Measurements from ENCODE around the gene CCDC134. TPM values are rescaled to one million over a fixed set of nuclear protein-coding genes. Genes with fewer than 3 reads are reported as not detected.

The CCDC134 gene
- total and polyA plus RNA-seq, 9 of the 15 experiments (the other 6 are each of a cell fraction or from before 2014, with no cell fraction given) = 0.56 to 11.9 (median 5.3) TPM

DNA sequence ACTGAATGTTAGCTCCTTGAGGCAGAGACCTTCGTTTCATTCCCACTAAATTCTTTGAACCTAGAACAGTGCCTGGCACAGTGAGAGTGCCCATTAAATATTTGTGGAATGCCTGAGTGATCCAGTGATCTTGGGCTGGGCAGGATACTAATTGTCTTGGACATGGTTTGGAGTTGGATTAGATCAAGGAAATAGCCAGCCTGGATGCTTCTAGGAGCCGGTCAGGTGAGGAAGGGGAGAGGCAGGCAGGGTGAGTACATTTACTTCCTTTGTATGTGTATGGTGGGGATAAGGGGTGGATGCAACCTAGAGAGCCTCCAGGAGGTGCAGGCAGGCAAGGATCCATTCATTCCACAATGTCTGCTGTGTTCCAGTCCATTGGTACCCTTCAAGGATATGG lies 36.1 kb downstream of the CCDC134 start:
- FAIRE-seq (no peak), DNase-seq (ENCODE audit: extremely low read depth in 1 of 4, low spot score in 3 of 4) (no peak), ATAC-seq (no peak)
- BruUV-seq (replicated peaks) = no TSS peak
- Histone ChIP-seq H3K79me2 (ENCODE audit: control insufficient read depth, insufficient read depth, low read length) (peaks cover 87% of the 10 kb centered on the region), H3K9me3 (replicated peaks; ENCODE audit: control insufficient read depth, insufficient read depth, low read depth, low read length) (no peaks in the 10 kb centered on the region; the same call in 1 of the 2 replicates), H3K27ac (ENCODE audit: extremely low read depth, low read depth, low read length) (peak overlapping the region; percentile 40; the same call in 1 of the 3 replicates), H3K4me1 (replicated peaks in 1 of 2; ENCODE audit: control insufficient read depth in 2 of 2, insufficient read depth in 2 of 2, low read length in 2 of 2) (peaks cover 17 to 46% of the 10 kb centered on the region in 2 experiments), H3K36me3 (ENCODE audit: control insufficient read depth, insufficient read depth, low read length) (peaks cover 60% of the 10 kb centered on the region), H3K27me3 (ENCODE audit: control insufficient read depth in 2 of 2, insufficient read depth in 2 of 2, low read length in 2 of 2) (no peaks in the 10 kb centered on the region), H4K20me1 (replicated peaks; ENCODE audit: control insufficient read depth, insufficient read depth, low read length) (peaks cover 24% of the 10 kb centered on the region), H3K4me2 (ENCODE audit: insufficient read depth, low read length) (no peak overlapping the region; the same call in 1 of the 2 replicates), H2AFZ (ENCODE audit: low read depth, low read length) (no peak overlapping the region), H3K4me3 (no peak overlapping the region), H3K9ac (ENCODE audit: insufficient read depth in 1 of 2, low read depth in 2 of 2, low read length in 2 of 2) (no peak overlapping the region; a peak in 1 of 4 replicates), H3K9me1 (ENCODE audit: control insufficient read depth, insufficient read depth, low read length) (peaks cover 16% of the 10 kb centered on the region)
- in situ Hi-C loops (cut with MboI) = no loop called here
- CTCF ChIA-PET (ENCODE audit: low intra/inter-chr PET ratio) = no interaction called here
- intact Hi-C loops (cut with micrococcal nuclease) = no loop called here
- WGBS (ENCODE audit: insufficient coverage, low coverage, missing lambda C conversion rate) = 94% methylated on average over 2 of the region's 2 CpGs
- POLR2A ChIA-PET = interaction anchor here (0.6 to 1.2 kb wide), 4 partner anchors 8 to 443 kb away, joined by 3 to 4 read pairs (median 4); no protein-coding TSS in a partner anchor
- TF ChIP-seq ZNF507 (tag; conservative IDR thresholded peaks at IDR 0.05) (no peak), SNRNP70 (optimal IDR thresholded peaks at IDR 0.05; ENCODE audit: low read depth, low read length) (no peak), ZNF444 (CRISPR knock-in tag; IDR thresholded peaks at IDR 0.05) (no peak), CC2D1A (IDR thresholded peaks at IDR 0.05) (no peak), BRF1 (IDR thresholded peaks at IDR 0.05; ENCODE audit: borderline replicate concordance, extremely low read depth, insufficient read length) (no peak), POLR3A (IDR thresholded peaks at IDR 0.05; ENCODE audit: borderline replicate concordance, extremely low read depth, insufficient read depth, insufficient read length) (no peak), CAMTA2 (CRISPR knock-in tag; conservative IDR thresholded peaks at IDR 0.05) (no peak), FOXK2 (conservative IDR thresholded peaks at IDR 0.05 in 1 of 2, IDR thresholded peaks at IDR 0.05 in 1 of 2; ENCODE audit: low read depth in 2 of 2) (no peak), MBD2 (IDR thresholded peaks at IDR 0.05; ENCODE audit: borderline replicate concordance, low read depth) (no peak), ZNF431 (CRISPR knock-in tag; IDR thresholded peaks at IDR 0.05) (no peak), ZBTB17 (CRISPR knock-in tag; IDR thresholded peaks at IDR 0.05) (no peak)

Data from K562 (cell line).